Measurements from ENCODE around the gene ADAM12. TPM values are rescaled to one million over a fixed set of nuclear protein-coding genes. Genes with fewer than 3 reads are reported as not detected.

ADAM12 gene
- total RNA-seq, 1 experiment from 2014 or later: 0.24 TPM

DNA sequence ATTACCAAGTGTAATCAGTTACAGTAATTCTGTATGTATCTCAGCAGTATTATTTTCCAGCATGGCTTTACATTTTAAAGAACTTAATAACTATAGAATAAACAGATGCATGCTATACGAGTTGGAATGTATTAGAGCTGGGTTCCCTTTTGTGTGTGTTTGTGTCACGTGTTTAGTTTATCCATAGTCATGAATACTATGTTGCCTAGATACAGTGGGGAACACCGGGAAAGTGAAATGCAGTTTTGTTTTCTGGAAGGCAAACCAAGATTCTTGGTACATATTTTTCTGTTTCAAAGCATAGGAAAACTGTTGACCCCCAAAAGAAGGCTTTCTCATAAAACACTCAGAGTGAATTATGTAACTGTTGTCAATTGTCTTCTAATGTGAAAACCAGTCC is 372.9 kb downstream of the ADAM12 start:
- Histone ChIP-seq H3K4ac (ENCODE audit: low read depth, low read length) (no peak overlapping the region), H2BK15ac (ENCODE audit: low read depth, low read length) (no peak overlapping the region), H3K56ac (ENCODE audit: insufficient read length, low read depth, low read length) (no peak overlapping the region), H2AK5ac (ENCODE audit: insufficient read length, low read length) (no peak overlapping the region), H3K23me2 (ENCODE audit: insufficient read length, low read depth, low read length, poor library complexity, severe bottlenecking) (no peaks in the 10 kb centered on the region), H3K79me2 (ENCODE audit: insufficient read depth, low read length) (no peaks in the 10 kb centered on the region), H4K91ac (ENCODE audit: insufficient read length, low read depth, low read length) (no peak overlapping the region), H3K14ac (ENCODE audit: insufficient read depth, low read length) (no peak overlapping the region), H3K9me3 (ENCODE audit: control insufficient read depth, low read depth, low read length) (no peaks in the 10 kb centered on the region), H3K27me3 (ENCODE audit: insufficient read depth, low read length) (no peaks in the 10 kb centered on the region; the same call in 1 of the 2 replicates), H3K18ac (ENCODE audit: insufficient read length, low read depth, low read length) (no peak overlapping the region), H3K79me1 (ENCODE audit: insufficient read depth, low read depth, low read length, poor library complexity, severe bottlenecking) (no peaks in the 10 kb centered on the region), H2BK120ac (ENCODE audit: low read depth, low read length, poor library complexity, severe bottlenecking) (no peak overlapping the region), H4K5ac (ENCODE audit: insufficient read length, low read depth, low read length) (no peak overlapping the region), H2BK5ac (ENCODE audit: insufficient read length, low read length) (no peak overlapping the region), H3K9ac (ENCODE audit: extremely low read depth, insufficient read length, low read length) (no peak overlapping the region), H3K4me1 (ENCODE audit: insufficient read depth, low read length) (no peaks in the 10 kb centered on the region), H3K23ac (ENCODE audit: insufficient read length, low read depth, low read length) (no peak overlapping the region), H2BK20ac (ENCODE audit: low read depth, low read length, poor library complexity, severe bottlenecking) (no peak overlapping the region), H2AFZ (ENCODE audit: low read length) (no peak overlapping the region), H4K20me1 (ENCODE audit: control insufficient read depth, insufficient read depth, insufficient read length) (no peaks in the 10 kb centered on the region), H2BK12ac (ENCODE audit: insufficient read length, low read depth, low read length) (no peak overlapping the region), H3K27ac (ENCODE audit: insufficient read length, low read depth, low read length) (no peak overlapping the region), H3T11ph (ENCODE audit: low read length) (no peak overlapping the region), H4K8ac (replicated peaks; ENCODE audit: insufficient read length, low read depth, low read length) (no peak overlapping the region), H3K4me2 (ENCODE audit: insufficient read depth, insufficient read length, low read length) (no peak overlapping the region)
- TF ChIP-seq, protein P1, sequence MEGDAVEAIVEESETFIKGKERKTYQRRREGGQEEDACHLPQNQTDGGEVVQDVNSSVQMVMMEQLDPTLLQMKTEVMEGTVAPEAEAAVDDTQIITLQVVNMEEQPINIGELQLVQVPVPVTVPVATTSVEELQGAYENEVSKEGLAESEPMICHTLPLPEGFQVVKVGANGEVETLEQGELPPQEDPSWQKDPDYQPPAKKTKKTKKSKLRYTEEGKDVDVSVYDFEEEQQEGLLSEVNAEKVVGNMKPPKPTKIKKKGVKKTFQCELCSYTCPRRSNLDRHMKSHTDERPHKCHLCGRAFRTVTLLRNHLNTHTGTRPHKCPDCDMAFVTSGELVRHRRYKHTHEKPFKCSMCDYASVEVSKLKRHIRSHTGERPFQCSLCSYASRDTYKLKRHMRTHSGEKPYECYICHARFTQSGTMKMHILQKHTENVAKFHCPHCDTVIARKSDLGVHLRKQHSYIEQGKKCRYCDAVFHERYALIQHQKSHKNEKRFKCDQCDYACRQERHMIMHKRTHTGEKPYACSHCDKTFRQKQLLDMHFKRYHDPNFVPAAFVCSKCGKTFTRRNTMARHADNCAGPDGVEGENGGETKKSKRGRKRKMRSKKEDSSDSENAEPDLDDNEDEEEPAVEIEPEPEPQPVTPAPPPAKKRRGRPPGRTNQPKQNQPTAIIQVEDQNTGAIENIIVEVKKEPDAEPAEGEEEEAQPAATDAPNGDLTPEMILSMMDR (conservative IDR thresholded peaks at IDR 0.05): no peak
- peaks cover 2 to 4% of the 10 kb centered on the region in 2 experiments; a peak in 2 of 5 replicates for H3K9me3 Mint-ChIP-seq
- no peak overlapping the region for H3K27ac Mint-ChIP-seq
- no peaks in the 10 kb centered on the region; a peak in 1 of 7 replicates for H3K36me3 Mint-ChIP-seq (ENCODE audit: insufficient read depth in 1 of 3, low read depth in 3 of 3)
- H3K4me1 Mint-ChIP-seq: peaks cover 8% of the 10 kb centered on the region in 2 experiments
- no peak overlapping the region for H3K4me3 Mint-ChIP-seq
- 0 out of 2 replicates have a peak, but pooled peaks cover 1% of the 10 kb centered on the region for H3K27me3 Mint-ChIP-seq (ENCODE audit: low read depth)
- DNase-seq: no peak
- no CpG with 5 or more reads among the region's 3 CpGs for WGBS (ENCODE audit: extremely low coverage, insufficient read length, low lambda C conversion rate)

Data from H9 (cell line).